Measurements from ENCODE around the gene GSE1. TPM values are rescaled to one million over a fixed set of nuclear protein-coding genes. Genes with fewer than 3 reads are reported as not detected.

The GSE1 gene
- total RNA-seq, 4 donors from 2014 or later: 54.2 to 155 (median 71.9) TPM

- Histone ChIP-seq H3K27ac (peak overlapping the region in 2 of 3 donors; percentile 49 to 96), H3K4me1 (peaks cover 56 to 59% of the 10 kb centered on the region in 2 donors), H3K36me3 (no peaks in the 10 kb centered on the region), H3K4me3 (replicated peaks in 1 of 3) (no peak overlapping the region), H3K27me3 (no peaks in the 10 kb centered on the region), H3K9me3 (no peaks in the 10 kb centered on the region)
- 46 to 52% methylated on average over 27 to 28 of the region's 28 CpGs for WGBS, 2 donors
- DNase-seq: peak in 1 of 2 donors; percentile 46
- TF ChIP-seq POLR2A (IDR thresholded peaks at IDR 0.05): no peak
- intact Hi-C loops (cut with DNase I): no loop called here
Measured at GRCh38 chr16:85616607-85617321, 3.6 kb downstream of the GSE1 start.

GRCh38 chr16:85617948-85618347 is 4.8 kb downstream of the GSE1 start:
- H3K36me3 ChIP-seq: no peaks in the 10 kb centered on the region
- intact Hi-C loops (cut with DNase I): no loop called here

GRCh38 chr16:85618521-85618920 is 5.4 kb downstream of the GSE1 start:
- Histone ChIP-seq H3K4me3 (replicated peaks in 1 of 3) (no peak overlapping the region), H3K27me3 (no peaks in the 10 kb centered on the region), H3K9me3 (no peaks in the 10 kb centered on the region), H3K4me1 (peaks cover 54 to 59% of the 10 kb centered on the region in 2 donors), H3K27ac (peak overlapping the region; percentile 37 to 54 (median 39)), H3K36me3 (no peaks in the 10 kb centered on the region)
- 43 to 53% methylated on average over 9 of the region's 9 CpGs for WGBS, 2 donors
- DNase-seq: peak; percentile 63 to 68
- intact Hi-C loops (cut with DNase I): no loop called here
- TF ChIP-seq POLR2A (IDR thresholded peaks at IDR 0.05) (no peak), CTCF (IDR thresholded peaks at IDR 0.05) (no peak)

More at GRCh38 chr16:85617948-85618347, 4.8 kb downstream of the GSE1 start:
- no peaks in the 10 kb centered on the region for H3K9me3 ChIP-seq
- peak; percentile 70 to 77 for DNase-seq
- peak overlapping the region; percentile 37 to 54 (median 39) for H3K27ac ChIP-seq
- WGBS, 2 donors: 45 to 61% methylated on average over 5 to 7 of the region's 7 CpGs
- no peak overlapping the region for H3K4me3 ChIP-seq (replicated peaks in 1 of 3)
- no peak for TF ChIP-seq POLR2A (IDR thresholded peaks at IDR 0.05)
- peaks cover 54 to 59% of the 10 kb centered on the region in 2 donors for H3K4me1 ChIP-seq
- no peaks in the 10 kb centered on the region for H3K27me3 ChIP-seq

- Histone ChIP-seq H3K4me3 (replicated peaks in 1 of 3) (no peak overlapping the region), H3K27ac (no peak overlapping the region), H3K9me3 (no peaks in the 10 kb centered on the region), H3K27me3 (no peaks in the 10 kb centered on the region), H3K4me1 (peaks cover 53 to 57% of the 10 kb centered on the region in 2 donors), H3K36me3 (no peaks in the 10 kb centered on the region)
- TF ChIP-seq POLR2A (IDR thresholded peaks at IDR 0.05) (no peak), CTCF (IDR thresholded peaks at IDR 0.05) (no peak)
- 91% methylated on average over 12 to 22 of the region's 28 CpGs for WGBS, 2 donors
- intact Hi-C loops (cut with DNase I): no loop called here
- DNase-seq: no peak
Measured at GRCh38 chr16:85619101-85619891, 6.2 kb downstream of the GSE1 start.

- H3K9me3 ChIP-seq: no peaks in the 10 kb centered on the region
- no peaks in the 10 kb centered on the region for H3K36me3 ChIP-seq
- 91 to 96% methylated on average over 16 of the region's 16 CpGs for WGBS, 2 donors
- no peak overlapping the region for H3K27ac ChIP-seq
- H3K4me3 ChIP-seq (replicated peaks in 1 of 3): no peak overlapping the region
- no peak for TF ChIP-seq CTCF (IDR thresholded peaks at IDR 0.05)
- TF ChIP-seq POLR2A (IDR thresholded peaks at IDR 0.05): no peak
- H3K27me3 ChIP-seq: no peaks in the 10 kb centered on the region
- intact Hi-C loops (cut with DNase I): no loop called here
- H3K4me1 ChIP-seq: peaks cover 45 to 49% of the 10 kb centered on the region in 2 donors
- DNase-seq: no peak
Measured at GRCh38 chr16:85620374-85620773, 7.3 kb downstream of the GSE1 start.

All from thyroid gland (tissue), 4 donors.